GM21447 (cell line): ENCODE data around the gene PALD1.

Source experiments
- ATAC-seq: cut with Tn5 transposase; IDR thresholded peaks from one replicate; pipeline ENCODE4 v1.9.1; 2021; ENCODE audit not compliant: unreplicated experiment

PALD1 gene

DNA sequence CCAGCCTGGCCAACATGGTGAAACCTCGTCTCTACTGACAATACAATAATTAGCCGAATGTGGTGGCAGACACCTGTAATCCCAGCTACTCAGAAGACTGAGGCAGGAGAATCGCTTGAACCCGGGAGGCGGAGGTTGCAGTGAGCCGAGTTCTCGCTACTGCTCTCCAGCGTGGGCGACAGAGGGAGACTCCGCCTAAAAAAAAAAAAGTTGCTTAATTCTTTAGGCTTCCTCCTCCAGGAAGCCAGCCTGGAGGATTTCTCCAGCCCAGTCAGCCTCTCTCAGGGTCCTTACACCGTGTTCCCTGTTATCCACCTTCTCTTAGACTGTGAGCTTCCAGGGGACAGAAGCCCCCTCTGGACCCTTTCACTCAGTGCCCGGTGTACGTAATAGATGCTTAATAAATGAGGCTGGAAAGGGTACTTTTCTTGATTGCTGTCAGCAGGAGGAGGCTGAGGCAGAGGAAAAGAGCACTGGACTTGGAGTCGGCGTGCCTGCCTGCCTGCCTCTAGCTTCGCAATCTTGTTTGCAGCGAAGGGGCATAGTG is 20.7 kb upstream of the PALD1 start:
- ATAC-seq = no peak

DNA sequence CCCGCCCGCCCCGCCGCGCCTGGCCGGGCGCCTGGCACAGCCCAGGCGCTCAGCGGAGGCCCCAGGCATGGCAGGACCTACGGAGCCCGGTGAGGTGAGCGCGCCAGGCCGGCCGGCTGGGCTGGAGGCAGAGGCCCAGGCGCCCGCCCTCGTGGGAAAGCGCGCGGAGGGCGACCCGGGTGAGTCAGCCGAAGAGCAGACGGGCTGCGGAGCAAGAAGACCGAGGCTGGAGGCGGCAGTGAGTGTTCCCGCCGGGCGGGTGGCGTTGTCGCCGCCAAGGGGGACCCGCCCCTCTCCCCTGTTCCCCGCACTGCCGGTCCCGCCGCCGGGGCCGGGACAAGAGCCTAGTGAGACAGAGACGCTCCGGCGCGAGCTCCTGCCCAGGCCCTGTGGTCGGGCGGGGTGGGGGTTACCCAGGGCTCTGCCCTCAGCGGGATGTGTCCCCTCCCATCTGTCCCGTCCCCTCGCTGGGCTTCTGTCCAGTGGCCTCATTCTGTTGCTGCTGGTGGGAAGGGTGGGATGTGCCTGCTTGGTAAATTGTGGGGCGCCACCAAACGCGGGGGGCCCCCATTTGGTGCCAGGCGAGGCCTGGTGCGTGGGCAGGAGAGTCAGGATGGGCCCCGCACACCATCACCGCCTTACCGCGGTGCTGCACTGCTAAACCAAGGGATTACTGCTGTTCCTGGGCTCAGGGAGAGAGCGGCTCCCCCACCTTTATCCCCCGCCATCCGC is 20.1 kb upstream of the PALD1 start:
- no peak for ATAC-seq

DNA sequence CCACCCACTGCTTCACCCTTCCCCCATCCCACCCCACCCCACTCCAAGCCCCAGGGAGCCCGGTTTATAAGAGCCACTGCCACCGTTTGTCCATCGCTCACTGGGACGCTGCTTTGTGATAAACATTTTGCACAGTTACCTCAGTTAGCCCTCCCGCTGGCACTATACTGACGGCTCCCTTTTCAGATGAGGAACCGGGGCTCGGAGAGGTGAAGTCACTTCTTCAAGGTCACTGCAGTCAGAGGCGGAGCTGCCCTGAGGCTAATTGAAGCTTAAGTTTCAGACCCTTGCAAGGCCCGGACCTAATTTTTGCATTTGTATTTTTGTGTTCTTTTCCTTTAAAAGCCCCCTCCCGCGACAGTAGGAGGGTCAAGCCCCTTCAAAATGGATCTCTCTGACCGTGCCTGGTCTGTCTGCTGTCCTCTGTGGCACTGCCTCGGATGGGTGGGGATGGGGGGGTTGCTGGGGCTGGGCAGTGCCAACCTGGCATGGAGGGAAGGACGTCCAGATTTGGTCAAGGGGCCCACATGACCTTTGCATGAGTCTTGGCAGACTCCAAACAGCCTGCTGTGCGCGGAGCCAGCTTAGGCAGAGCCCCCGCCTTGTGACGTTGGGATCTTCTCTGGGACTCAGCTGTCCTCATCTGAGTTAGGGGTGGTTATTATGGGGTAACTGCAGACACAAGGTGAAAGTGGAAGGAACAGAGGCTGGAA is 19.4 kb upstream of the PALD1 start:
- ATAC-seq = no peak

DNA sequence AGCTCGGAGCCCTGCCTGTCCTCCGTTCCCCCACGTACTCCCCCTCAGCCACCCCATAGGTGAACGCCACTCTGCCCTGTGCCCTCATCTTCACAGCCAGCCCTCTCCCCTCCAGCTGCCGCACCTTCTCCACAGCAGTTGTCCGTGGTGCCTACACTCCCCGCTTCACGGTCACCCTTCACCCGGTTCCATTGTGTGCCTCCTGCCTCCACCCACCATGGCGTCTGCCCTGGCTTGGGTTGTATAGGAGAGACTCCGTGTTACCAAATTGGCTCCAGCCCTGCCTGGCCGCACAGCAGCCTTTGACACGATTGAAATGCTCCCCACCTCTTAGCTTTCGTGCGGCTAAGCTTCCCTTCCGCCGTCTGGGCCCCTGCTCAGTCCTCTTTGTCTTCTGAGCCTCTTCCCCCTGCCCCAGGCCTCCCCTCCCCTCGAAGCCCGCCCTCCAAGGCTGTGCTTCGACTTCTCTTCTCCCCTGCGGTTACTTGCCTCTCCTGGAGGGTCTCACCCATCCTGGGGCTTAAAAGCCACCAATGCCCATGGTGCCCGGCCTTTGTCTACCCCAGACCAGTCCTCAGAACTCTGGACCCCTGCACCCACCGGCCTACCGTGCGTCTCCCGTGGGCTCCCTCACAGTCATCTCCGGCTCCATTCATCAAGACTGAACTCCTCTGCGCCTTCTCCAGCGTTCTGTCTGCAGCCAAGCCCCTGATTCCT is 18.6 kb upstream of the PALD1 start:
- no peak for ATAC-seq

DNA sequence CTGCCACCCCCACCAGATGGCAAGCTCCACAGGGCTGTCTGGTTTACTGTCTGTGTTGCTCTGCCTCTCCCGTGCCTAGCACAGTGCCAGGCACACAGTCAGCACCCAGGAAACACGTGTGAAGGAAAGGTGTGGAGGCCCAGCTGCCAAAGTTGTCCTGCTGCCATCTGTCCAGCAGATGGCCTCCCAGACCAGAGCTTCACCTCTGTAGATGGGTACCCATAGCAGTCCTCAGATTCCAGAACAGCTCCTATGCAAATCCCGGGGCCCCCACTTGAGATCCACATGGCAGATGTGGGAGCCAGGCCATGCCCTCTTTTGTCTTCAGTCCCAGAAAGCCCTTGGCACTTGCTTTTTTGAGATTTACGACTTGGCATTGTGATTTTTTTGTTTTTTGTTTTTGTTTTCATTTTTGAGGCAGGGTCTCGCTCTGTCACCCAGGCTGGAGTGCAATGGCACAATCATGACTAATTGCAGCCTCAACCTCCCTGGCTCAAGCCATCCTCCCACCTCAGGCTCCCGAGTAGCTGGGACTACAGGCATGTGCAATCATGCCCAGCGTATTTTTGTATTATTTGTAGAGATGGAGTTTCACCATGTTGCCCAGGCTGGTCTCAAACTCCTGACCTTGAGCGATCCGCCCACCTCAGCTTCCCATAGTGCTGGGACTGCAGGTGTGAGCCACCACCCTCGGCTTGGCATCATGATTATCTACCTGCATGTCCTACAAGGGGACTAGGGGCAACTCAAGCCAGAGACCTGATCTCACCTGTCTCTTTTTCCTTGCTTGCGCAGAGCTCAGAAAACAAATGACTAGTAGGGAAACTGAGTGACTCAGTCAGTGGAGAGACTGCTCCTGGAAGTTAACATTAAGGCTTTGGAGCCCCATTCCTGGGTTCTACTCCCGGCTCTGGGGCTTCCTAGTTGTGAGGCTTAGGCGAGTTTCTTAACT is 16.9 kb upstream of the PALD1 start:
- ATAC-seq = no peak

DNA sequence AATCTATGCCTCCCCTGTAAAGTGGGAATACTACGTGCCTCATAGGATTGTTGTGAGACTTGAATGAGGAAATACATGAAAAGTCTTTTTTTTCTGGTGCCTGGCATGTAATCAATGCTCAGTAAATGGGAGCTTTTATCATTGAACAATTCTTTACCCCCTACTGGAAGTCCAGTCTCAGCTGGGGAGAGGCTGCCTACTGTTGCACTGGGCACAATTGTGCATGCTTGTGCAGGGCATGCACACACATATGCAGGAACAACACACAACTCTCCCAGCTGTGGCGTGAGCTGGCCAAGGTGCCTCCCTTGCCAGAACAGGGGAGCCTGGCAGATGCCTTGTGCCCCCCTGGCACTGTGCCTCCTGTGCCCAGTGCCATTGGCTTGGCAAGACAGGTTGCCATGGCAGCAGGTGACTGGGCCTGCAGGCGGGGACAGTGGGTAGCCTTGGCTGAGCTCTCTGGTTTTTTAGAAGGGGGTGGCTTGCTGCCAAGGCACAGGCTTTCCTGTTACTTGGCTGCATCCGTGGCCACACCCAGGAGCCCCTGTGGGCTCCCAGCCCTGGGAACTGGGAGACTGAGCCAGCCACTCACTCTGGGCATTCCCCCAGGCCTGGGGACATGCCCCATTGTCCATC is 16.1 kb upstream of the PALD1 start:
- ATAC-seq = no peak

DNA sequence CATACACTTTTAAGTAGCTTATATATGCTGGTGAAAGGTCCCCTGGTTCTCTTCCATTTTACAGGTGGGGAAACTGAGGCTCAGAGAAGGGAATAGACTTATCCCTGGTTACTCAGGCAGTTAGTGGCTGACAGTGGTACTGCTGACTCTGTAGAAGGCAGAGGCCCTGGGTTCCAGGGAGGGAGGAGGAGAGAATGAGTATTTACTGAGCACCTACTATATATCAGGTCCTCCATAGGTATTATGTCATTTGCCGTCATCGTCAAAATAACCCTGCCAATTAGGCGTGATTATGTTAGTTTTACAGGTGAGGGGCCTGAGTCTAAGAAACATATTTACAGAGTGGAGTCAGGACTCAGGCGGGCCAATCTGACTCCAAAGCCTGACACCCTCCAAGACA is 13.3 kb upstream of the PALD1 start:
- no peak for ATAC-seq

DNA sequence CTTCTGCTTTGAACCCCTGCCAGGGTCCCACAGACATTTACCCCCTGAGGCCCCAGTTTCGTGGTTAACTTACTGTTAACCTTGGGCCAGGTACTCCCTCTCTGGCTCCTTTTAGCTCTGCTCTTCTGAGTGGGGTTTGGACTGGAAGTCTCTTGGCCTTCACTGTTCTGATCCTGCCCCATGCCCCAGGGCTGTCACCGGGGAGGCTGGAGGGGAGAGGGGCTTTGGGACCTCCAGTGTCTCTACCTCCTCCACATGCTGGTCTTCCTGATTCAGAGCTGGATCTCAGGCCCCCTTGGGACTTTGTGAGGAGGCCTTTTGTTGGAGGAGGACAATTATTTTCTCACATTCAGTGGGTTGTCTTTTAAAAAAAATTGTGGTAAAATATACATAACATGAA is 12.7 kb upstream of the PALD1 start:
- no peak for ATAC-seq

DNA sequence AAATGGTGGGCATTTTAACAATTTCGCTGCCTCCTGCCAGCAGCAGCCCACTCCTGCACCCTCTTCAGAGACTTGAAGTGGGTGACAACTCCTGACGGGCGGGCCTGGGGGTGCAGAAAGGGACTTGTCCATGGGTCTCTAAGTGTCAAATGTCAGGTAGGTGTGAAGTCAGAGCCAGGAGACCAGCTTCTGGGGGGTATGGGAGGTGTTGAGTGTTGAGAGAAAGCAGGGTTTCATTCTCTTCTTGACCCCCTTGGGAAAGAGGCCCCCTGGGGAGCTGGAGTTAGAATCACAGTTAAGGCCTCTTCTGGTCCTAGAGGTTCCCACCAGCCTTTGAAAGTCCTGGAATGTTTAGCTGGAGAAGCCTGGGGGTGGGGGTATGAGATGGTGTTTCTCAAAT is 11.6 kb upstream of the PALD1 start:
- ATAC-seq = no peak

DNA sequence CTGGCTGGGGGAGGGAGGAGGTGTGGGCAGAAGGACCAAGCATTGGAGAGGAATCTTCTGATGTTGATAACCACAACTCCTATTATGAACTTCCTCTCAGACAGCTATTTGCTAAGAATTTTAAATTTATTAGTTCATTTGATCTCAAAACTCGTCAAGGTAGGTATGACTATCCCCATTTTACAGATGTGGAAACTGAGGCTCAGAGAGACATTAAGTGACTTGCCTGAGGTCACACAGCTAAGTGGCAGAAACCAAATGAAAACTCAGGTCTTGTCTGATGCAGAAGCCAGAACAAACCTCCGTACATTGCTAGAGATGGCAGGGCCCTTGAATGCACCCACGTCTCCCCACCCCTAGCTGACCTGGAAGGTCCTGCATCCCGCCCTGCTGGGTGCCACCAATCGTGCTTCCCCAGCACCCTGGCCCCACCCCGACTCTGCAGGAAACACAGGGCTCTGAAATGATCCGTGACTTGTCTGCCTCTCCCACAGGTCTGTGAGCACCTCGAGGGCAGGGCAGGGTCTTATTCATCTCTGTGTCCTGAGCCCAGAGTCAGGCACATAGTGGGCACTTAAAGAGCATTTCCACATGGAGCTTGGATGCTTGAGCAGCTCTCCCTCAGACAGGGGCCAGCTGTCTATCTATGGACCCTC is 5.6 kb upstream of the PALD1 start:
- ATAC-seq = no peak

DNA sequence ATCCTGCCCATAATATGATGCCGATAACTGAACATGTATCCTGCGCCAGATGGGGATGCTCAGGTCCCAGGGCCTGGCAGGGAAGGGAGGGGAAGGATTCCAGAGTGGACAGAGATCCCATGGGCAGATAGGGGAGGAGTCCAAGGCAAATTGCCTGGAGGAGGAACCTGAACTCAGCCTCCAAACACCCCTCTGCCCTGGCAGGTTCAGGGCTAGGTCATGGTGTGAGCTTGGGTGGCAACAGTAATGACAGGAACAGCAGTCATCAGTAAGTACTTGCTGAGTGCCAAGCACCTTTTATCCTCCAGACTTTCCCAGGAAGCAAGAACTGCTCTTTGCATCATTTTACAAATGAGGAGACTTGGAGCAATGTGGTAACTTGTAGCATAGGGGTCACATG is 3.8 kb upstream of the PALD1 start:
- ATAC-seq = no peak

DNA sequence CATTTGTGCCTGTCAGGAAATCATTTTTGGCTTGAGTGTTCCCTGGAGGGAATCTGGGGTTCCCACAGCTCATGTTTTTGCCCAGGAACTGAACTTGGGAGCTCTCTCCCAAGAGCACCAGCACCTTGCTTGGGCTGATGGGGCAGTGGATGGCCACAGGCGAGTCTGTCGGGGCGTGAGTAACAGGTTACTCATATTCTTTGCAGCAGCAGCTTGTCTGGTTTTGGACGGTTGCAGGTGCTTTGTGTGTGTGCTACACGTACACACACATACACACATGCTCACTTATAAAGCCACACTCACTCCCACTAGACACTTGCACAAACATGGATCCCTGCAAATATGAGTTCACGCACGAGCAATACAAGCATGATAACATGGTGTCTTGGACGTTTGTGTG is 2.9 kb upstream of the PALD1 start:
- ATAC-seq = no peak

DNA sequence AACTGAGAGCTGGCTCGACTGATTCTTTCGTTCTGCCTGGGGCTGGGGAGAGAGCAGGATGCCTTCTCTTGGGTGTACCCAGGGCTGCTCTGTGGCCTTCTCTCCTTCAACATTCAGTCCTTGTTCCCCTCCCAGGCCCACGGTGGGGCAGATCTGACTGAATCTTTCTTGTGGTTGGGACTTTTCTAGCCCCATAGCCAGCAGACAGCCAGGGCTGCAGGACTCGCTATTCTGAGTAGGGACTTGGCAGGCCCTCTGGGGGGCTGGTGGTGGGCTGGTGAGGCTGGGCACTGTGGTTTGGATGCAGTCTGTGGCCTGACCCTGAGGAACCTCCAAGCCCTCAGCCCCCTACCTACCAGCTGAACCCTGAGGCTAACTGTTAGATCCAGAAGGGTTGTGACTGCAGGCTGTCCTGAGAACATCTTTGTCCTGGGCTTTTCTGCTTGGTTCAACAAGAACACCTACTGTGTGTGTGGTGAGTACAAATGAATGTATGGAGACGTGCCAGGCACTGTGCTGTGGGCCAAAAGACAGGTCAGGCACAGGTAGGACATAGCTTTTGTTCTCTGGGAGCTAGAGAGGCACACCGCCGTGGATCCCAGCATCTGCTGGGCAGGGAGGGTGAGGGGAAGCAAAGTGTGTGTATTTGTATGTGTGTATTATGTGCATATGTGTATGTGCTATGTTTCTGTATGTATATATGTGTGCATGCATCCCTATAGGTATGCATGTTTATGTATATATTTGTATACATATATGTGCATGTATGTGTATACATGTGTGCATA is 2.1 kb upstream of the PALD1 start:
- ATAC-seq = no peak

DNA sequence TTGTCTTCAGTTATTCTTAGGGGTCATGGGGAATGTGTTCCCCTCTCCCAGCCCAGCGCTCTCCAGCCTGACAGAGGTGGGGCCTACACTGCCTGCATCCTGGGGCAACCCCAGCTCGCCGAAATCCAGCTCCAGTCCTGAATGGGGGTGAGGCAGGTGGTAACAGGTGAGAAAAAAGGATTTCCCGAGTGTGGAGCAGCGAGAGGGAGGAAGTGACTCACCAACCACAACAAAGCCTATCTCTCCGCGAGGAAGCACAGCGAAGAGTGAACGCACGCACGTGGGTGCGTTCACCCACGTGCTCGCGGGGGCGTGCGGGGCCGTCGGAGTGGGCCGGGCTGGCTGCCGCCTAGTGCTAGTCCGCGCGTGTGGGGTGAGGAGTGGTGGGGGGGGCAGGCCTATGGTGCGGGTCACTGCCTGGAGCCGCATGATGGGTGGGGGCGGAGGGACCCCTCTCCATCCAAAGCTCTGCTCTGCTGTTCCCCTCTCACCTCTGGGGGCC is 855 bp upstream of the PALD1 start:
- ATAC-seq = no peak

DNA sequence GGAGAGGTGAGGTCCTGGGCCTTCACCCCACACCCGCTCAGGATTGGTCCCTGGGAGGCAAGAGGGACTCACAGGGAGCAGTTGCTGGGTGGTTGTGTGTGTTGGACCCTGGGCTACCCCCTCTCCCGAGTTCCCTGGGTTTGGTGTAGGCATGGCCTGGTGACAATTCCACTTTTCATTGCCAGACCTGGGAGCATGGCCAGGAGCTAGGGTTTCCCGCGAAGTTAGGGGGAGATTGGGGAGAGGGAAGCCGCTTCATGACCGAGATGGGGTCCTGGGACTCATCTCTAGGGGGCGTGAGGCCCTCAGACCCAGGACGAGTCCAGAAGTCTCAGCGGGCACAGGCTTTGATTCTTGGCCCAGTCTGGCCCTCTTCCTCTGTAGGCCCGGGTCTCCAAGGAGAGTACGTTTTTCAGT is 606 bp downstream of the PALD1 start:
- no peak for ATAC-seq

DNA sequence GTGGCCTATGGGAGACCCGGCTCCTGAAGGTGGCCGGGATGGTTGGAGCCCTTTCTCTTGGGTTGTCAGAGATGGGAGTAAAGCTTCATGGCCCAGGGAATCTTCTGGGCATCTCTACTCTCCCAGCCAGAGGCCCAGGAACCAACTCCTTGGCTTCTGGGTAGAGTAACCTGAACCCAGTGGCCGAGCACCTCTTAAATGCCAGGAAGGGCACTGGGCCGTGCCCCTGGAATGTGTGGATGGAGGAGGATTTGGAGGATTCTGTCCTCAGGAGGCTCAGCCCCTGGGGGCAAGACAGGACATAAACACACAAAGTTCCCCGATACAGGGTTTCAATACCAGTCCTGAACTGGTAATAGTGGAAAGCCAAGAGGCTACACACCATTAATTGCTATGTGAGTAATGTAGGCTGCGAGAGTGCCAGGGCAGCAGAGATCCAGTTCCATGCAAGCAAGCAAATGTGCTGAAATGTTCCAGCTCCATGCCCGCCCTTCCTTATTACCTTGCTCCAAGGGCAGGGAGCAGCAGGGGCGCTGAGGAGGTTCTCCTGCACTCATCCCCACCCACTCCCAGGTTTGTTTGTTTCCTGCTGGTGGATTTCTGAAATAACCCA is 1.2 kb downstream of the PALD1 start:
- ATAC-seq = no peak

DNA sequence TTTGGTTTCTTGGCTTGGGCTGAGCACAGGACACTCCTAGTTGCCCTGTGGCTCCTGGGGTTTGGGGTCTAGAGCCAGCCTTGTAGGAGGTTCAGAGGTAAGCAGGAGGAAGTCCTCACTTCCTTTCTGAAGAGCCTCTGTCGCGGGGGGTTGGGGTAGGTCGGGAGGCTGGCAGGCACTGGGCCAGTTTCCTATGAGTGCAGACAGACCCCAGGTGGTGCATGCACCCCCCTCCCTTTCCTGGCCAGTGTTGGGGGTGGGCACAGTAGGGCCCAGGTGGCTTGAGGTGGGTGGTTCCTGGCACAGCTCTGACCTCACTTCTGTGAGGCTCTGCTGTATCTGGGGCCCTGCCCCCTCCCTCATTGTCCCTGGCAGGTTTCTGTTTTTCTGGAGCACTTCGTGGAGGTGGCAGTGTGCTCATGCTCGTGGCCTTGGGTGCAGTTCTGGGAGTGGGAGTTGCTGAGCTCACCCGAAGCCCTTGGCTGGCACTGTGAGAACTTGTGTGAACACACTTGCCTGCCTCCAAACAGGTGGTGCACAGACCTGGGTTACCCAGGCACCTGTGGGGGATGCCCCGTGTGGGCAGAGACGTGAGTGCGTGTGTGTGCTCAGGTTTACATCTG is 1.8 kb downstream of the PALD1 start:
- ATAC-seq = no peak

DNA sequence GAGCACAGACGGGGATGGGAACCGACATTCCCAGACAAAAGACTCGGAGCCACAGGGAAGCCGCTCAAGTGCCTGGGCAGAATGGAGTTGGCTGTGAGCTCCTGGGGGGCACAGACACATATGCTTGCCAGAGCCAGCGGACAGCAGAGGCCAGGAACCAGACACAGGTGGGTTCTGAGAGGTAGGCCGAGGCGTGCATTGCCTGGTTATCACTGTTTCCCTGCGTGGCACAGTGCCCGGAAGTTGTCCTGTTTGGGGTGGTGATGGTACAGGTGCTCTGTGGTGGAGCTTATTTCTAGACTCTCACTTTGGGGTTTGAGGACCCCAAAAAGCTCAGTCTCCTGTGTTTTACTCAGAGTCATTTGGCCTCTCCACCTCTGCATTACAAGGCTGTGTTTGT is 2.5 kb downstream of the PALD1 start:
- ATAC-seq = no peak
